Adrenal gland (tissue), 12 donors: ENCODE results near the gene ARHGAP22. TPM values are rescaled to one million over a fixed set of nuclear protein-coding genes. Genes with fewer than 3 reads are reported as not detected.

Experiments used
- DNase-seq, 7 donors: peaks; one replicate each; pipeline ENCODE4 v3.0.0-alpha.2; 2019 to 2020
- H3K27ac ChIP-seq, 5 donors: fragments of 200-600 bp; sonication (generic) in 4 of 5; 1 replicate in 3 of 5; 2 replicates in 2 of 5; pipeline versions ENCODE4 v1.5.1 to v1.8.0; 2016 to 2020; ENCODE audit warnings: mild to moderate bottlenecking in 1 of 5
- H3K27me3 ChIP-seq: fragments of 200-600 bp; 2 replicates; pipeline ENCODE4 v1.8.0; 2021
- H3K36me3 ChIP-seq, 2 donors: fragments of 200-600 bp; replicated peaks in 1 of 2; 1 replicate in 1 of 2; 2 replicates in 1 of 2; pipeline versions ENCODE4 v1.5.1 to v1.8.0; 2018 to 2022
- H3K4me1 ChIP-seq, 2 donors: fragments of 200-600 bp; replicated peaks in 1 of 2; 1 replicate in 1 of 2; 2 replicates in 1 of 2; pipeline versions ENCODE4 v1.5.1 to v1.8.0; 2018 to 2021
- H3K4me3 ChIP-seq, 4 donors: fragments of 200-600 bp; sonication (generic) in 3 of 4; one replicate each; pipeline ENCODE4 v1.5.1; 2016 to 2018
- H3K9me3 ChIP-seq, 3 donors: fragments of 200-600 bp; sonication (generic) in 1 of 3; replicated peaks in 1 of 3; 1 replicate in 2 of 3; 2 replicates in 1 of 3; pipeline versions ENCODE4 v1.5.1 to v1.8.0; 2016 to 2021
- CTCF ChIP-seq, 6 experiments: fragments of 450-650 bp in 4 of 6; fragments of 200-600 bp in 2 of 6; sonication (generic) in 1 of 6; IDR thresholded peaks; 1 replicate in 5 of 6; 2 replicates in 1 of 6; pipeline versions ENCODE4 v1.5.1 to v1.8.0; 2016 to 2021; ENCODE audit warnings: antibody characterized with exemption in 6 of 6, mild to moderate bottlenecking in 2 of 6, moderate library complexity in 1 of 6
- POLR2A ChIP-seq, 2 donors: fragments of 450-650 bp; IDR thresholded peaks; one replicate each; pipeline ENCODE4 v1.6.1; 2017; ENCODE audit warnings: antibody characterized with exemption in 2 of 2, mild to moderate bottlenecking in 2 of 2, moderate library complexity in 1 of 2
- WGBS, 4 donors: extraction: QIAGEN DNeasy Blood & Tissue Kit in 2 of 4; methylation state at CpG; one replicate each; pipeline versions ENCODE4 v1.1.5 to v1.1.7; 2013 to 2017; 5-methylcytosine and 5-hydroxymethylcytosine counted together
- intact Hi-C, 2 donors: fragments of 100-400 bp; cut with DNase I; formaldehyde crosslinking; loops; one replicate each; pipeline versions ENCODE4 v1.14.1 to v1.15.0; 2022 to 2023
- polyA plus RNA-seq, 3 donors: library from polyadenylated mRNA; stranded (reverse); fragments of 200-250 nt in 2 of 3; fragments of 350-450 nt in 1 of 3; fragmentation: Illumina TruSeq in 1 of 3; extraction: RNeasy Lipid Tissue Mini Kit (QIAGEN cat#74804) in 1 of 3; gene quantifications; one replicate each; pipeline ENCODE4 v1.2.3, GENCODE V29; 2013 to 2014
- total RNA-seq, 9 donors: library from RNA; depleted of rRNA in 4 of 9; stranded (reverse); fragments of >200 nt in 4 of 9; fragments of 120-200 nt in 1 of 9; fragmentation: NEBNext Ultra II Directional in 1 of 9; extraction: Animal tissue kit (Norgen Biotek cat#: 25700) in 1 of 9; gene quantifications; one replicate each; pipeline versions ENCODE4 v1.1.0 to v1.2.4, GENCODE V29; 2013 to 2023
- donor health status: healthy with polysubstance abuse.
- donor health status: Bipolar disorder and iron deficiency.
- donor health status: DM: yes; HTN: yes; CAD: no.
- donor health status: DM: no; HTN: no; CAD: no.
- donor health status: DM: no; HTN: no; CAD: no.
- donor health status: DM: yes; HTN: yes; CAD: no.

ARHGAP22 gene
- total and polyA plus RNA-seq, 12 donors, result 0.91 to 11.6 (median 4.6) TPM

- TF ChIP-seq POLR2A (IDR thresholded peaks at IDR 0.05) (no peak), CTCF (IDR thresholded peaks at IDR 0.05) (no peak)
Observed at GRCh38 chr10:48574817-48575380, 30.0 kb downstream of the ARHGAP22 start.

GRCh38 chr10:48574322-48574796 lies 30.5 kb downstream of the ARHGAP22 start:
- H3K27me3 ChIP-seq, result no peaks in the 10 kb centered on the region
- H3K27ac ChIP-seq, result no peak overlapping the region
- no peaks in the 10 kb centered on the region for H3K36me3 ChIP-seq
- intact Hi-C loops, result no loop called here
- no peaks in the 10 kb centered on the region for H3K9me3 ChIP-seq
- TF ChIP-seq CTCF (IDR thresholded peaks at IDR 0.05), result no peak
- TF ChIP-seq POLR2A (IDR thresholded peaks at IDR 0.05), result no peak
- no peak overlapping the region for H3K4me3 ChIP-seq
- 79 to 87% (median 84%) methylated on average over 4 to 5 of the region's 5 CpGs for WGBS, 4 donors
- H3K4me1 ChIP-seq, result no peaks in the 10 kb centered on the region
- DNase-seq, result peak in 1 of 7 donors; percentile 18

More at GRCh38 chr10:48574817-48575380, 30.0 kb downstream of the ARHGAP22 start:
- no peaks in the 10 kb centered on the region for H3K9me3 ChIP-seq
- peak in 1 of 7 donors; percentile 29 for DNase-seq
- WGBS, 4 donors, result 68 to 78% (median 77%) methylated on average over 6 of the region's 6 CpGs
- no peak overlapping the region for H3K4me3 ChIP-seq
- no peak overlapping the region for H3K27ac ChIP-seq
- no peaks in the 10 kb centered on the region for H3K36me3 ChIP-seq
- no peaks in the 10 kb centered on the region for H3K27me3 ChIP-seq
- intact Hi-C loops, result no loop called here
- H3K4me1 ChIP-seq, result no peaks in the 10 kb centered on the region

- no peaks in the 10 kb centered on the region for H3K4me1 ChIP-seq
- WGBS, 4 donors, result 86 to 95% (median 90%) methylated on average over 5 of the region's 5 CpGs
- no peaks in the 10 kb centered on the region for H3K9me3 ChIP-seq
- H3K4me3 ChIP-seq, result no peak overlapping the region
- no peak for DNase-seq
- no peak overlapping the region for H3K27ac ChIP-seq
- H3K36me3 ChIP-seq, result no peaks in the 10 kb centered on the region
- intact Hi-C loops, result no loop called here
- TF ChIP-seq POLR2A (IDR thresholded peaks at IDR 0.05) (no peak), CTCF (IDR thresholded peaks at IDR 0.05) (no peak)
- H3K27me3 ChIP-seq, result no peaks in the 10 kb centered on the region
Observed at GRCh38 chr10:48573045-48573444, 31.8 kb downstream of the ARHGAP22 start.

GRCh38 chr10:48572414-48572813 lies 32.5 kb downstream of the ARHGAP22 start:
- intact Hi-C loops, result no loop called here
- 82 to 91% (median 85%) methylated on average over 2 of the region's 2 CpGs for WGBS, 4 donors

More at GRCh38 chr10:48572414-48572813, 32.5 kb downstream of the ARHGAP22 start:
- Histone ChIP-seq H3K9me3 (no peaks in the 10 kb centered on the region), H3K27ac (no peak overlapping the region), H3K4me3 (no peak overlapping the region), H3K27me3 (no peaks in the 10 kb centered on the region), H3K36me3 (no peaks in the 10 kb centered on the region), H3K4me1 (no peaks in the 10 kb centered on the region)
- no peak for TF ChIP-seq POLR2A (IDR thresholded peaks at IDR 0.05)
- no peak for TF ChIP-seq CTCF (IDR thresholded peaks at IDR 0.05)
- no peak for DNase-seq
